ENCODE results near the gene BAZ2B.
"Not testable (repeated sequence)": the region's sequence is repeated elsewhere in the genome, so short reads cannot be mapped to it uniquely, and the experiment has no call there.

Gene BAZ2B

DNA sequence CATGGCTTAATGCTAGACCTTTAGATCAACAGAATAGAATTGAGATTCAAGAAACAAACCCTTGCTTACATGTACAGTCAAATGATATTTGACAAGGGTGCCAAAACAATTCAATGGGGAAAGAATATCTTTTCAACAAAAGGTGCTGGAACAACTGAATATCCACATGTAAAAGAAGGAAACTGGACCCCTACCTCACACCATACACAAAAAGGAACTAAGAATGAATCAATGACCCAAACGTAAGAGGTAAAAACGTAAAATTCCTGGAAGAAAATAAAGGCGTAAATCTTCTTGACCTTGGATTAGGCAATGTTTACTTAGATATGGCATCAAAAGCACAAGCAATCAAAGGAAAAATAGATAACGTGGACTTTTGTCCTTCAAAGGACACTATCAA, 43.1 kb downstream of the BAZ2B start:
- no peak for DNase-seq

DNA sequence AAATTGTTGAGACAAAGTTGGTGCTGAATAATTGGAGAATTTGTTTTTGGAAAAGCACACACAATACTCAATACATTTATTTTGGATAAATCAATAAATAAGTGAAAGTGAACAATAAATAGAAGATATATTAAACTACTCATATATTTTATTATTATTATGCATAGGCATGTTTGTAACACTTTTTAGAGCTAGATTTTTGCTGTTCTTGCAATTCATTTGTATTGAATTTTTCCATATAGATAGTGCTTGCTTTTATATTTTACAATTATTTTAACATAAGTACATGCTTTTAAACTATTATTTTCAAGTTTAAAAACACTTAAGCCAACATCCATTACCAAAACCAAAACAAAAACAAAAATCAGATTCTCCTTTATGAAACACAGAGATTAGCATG, 43.9 kb downstream of the BAZ2B start:
- DNase-seq, result no peak

GRCh38 chr2:159571540-159572260, 44.6 kb downstream of the BAZ2B start:
- DNase-seq, result no peak

- DNase-seq, result no peak
Observed at GRCh38 chr2:159564081-159564480, 52.3 kb downstream of the BAZ2B start.

- DNase-seq, result no peak
Observed at GRCh38 chr2:159562248-159562647, 54.1 kb downstream of the BAZ2B start.

DNA sequence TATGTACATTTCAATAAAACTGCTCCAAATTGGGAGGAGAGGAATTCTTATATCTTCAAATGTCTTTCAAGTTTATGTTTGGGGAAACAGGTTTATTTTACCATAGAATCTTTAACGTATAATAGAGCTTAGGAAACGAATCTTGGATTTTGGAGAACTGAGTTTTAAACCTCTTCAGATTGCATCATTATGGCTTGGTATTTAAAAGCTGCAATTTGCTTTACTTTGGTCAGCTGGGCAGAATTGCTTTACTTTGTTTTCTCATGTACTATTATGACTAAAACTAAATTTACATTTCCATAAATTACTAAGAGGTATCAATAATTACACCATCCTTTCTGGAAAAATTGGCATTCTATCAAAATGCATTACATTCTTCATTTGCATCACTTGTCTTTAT, 54.6 kb downstream of the BAZ2B start:
- DNase-seq, result no peak

DNA sequence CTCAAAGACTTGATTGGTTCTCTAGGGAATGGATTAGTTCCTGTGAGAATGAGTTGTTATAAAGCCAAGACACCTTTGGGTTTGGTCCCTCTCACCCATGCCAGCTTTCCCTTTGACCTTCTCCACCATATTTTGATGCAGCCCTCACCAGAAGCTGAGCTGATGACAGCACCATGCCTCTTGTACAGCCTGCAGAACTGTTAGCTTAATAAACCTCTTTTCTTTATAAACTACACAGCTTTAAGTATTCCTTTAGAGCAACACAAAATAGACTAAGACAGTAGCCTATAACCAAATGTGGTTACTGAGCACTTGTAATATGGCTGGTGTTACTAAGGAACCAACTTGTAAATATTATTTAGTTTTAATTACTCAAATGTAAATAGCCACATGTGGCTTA, 55.1 kb downstream of the BAZ2B start:
- DNase-seq, result no peak

DNA sequence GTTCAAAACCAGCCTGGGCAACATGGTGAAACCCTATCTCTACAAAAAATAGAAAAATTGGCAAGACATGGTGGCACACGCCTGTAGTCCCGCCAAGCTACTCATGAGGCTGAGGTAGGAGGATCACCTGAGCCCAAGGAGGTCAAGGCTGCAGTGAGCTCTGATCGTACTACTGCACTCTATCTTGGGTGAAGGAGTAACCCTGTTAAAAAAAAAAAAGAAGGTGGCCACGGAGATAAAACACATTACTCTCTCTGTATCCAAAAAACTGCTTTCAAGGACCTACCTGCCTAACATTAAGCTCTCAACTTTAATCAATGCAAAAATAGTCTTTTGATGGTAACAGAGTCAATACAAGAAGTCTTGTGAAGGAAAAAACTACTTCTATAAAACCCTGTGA, 57.3 kb downstream of the BAZ2B start:
- no peak for DNase-seq

- DNase-seq, result no peak
Observed at GRCh38 chr2:159558479-159558878, 57.9 kb downstream of the BAZ2B start.

- DNase-seq, result peak in 1 of 2 experiments; percentile 4
Observed at GRCh38 chr2:159557437-159558034, 58.8 kb downstream of the BAZ2B start.

GRCh38 chr2:159555651-159556392, 60.5 kb downstream of the BAZ2B start:
- DNase-seq, result no peak

DNA sequence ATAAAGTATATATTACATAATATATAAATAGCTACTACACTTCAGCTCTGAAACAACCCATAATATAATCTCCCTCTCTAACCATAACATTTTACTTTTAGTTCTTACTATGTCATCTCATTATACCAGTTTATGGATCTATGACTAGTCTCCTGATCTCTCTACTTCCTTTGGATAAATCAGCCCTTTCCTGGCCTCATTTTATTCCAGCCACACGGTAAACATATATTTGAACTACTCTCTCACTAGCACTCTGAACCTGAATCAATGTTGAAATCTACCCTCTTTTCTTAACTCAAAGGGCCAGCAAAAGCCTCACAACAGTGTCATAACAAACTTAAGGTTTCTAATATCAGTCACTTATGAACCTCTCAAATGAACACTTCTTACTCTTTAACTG, 62.6 kb downstream of the BAZ2B start:
- no peak for DNase-seq

- no peak for DNase-seq
Observed at GRCh38 chr2:159551806-159552205, 64.5 kb downstream of the BAZ2B start.

DNA sequence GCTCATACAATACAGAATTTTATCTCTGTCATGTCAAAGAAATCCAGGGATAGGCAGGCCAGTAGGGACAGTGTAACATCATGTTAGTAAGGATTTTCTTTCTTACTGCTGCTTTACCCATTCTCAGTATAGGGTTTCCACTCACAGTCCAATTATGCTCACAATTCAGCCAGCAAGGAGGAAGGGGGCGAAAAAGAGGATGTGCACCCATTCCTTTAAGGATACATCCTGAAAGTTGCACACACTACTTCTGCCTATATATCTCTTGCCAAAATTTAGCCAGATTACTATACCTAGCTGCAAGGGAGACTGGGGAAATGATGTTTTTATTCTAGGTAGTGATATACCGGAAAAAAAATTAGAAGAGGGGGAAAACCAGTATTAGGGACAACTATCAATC, 66.1 kb downstream of the BAZ2B start:
- no peak for DNase-seq

DNA sequence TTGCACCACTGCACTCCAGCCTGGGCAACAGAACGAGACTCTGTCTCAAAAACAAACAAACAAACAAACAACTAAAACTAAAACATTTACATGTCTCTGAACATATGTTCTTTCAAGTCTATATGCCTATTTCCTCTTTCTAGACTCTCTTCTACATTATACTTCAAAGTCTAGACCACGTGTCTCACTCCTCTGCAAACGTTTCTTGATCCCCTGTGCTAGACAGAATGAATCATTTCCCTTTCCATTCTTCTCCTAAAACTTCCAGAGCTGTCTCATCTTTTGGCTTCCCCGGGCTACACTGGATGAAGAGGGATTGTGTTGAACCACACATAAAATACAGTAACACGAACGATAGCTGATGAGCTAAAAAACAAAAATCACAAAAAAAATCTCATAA, 67.1 kb downstream of the BAZ2B start:
- DNase-seq, result no peak

GRCh38 chr2:159546716-159547430, 69.5 kb downstream of the BAZ2B start:
- DNase-seq, result peak; percentile 36 to 42

- DNase-seq, result no peak
Observed at GRCh38 chr2:159546039-159546438, 70.3 kb downstream of the BAZ2B start.

DNA sequence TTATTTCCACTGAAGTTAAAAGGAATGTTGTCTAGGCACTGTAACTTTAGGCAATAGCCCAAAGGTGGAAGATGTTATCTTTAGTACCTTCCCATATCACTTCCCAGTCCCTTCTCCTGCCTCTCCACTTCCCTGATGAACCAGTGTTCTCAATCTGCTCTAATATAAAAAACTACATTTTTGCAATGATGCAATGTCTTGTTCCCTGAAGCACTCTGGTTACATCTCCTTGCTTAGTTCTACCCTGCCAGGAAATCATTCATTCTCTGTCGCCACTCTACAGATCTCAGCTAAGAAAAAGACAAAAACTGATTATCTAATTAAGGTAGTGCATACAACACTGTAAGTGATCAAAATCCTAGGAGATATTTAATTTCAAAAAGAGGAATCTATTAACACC, 71.3 kb downstream of the BAZ2B start:
- no peak for DNase-seq

GRCh38 chr2:159542101-159542500, 74.2 kb downstream of the BAZ2B start:
- no peak for DNase-seq

- DNase-seq, result no peak
Observed at GRCh38 chr2:159539701-159540100, 76.6 kb downstream of the BAZ2B start.

GRCh38 chr2:159538801-159539200, 77.5 kb downstream of the BAZ2B start:
- DNase-seq, result no peak

- not testable (repeated sequence) for DNase-seq
Observed at GRCh38 chr2:159535261-159535660, 81.1 kb downstream of the BAZ2B start.

DNA sequence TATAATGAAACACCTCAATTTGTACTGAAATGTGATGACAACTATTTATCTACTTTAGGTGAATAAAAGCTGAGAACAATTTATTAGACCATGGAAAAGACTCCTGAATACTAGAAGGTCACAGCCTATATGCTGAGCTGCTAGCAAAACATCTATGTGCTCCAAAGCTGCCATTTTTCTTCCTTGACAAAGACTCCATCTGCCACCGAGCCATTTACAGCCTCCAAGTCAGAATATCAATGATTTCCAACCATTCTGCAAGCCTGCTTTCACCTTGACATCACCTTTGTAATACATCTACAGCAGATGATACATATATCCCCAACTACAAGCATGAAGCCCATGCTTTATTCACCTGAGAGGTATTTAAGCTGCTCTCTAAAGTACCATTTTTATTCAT, 84.9 kb downstream of the BAZ2B start:
- DNase-seq, result no peak

DNA sequence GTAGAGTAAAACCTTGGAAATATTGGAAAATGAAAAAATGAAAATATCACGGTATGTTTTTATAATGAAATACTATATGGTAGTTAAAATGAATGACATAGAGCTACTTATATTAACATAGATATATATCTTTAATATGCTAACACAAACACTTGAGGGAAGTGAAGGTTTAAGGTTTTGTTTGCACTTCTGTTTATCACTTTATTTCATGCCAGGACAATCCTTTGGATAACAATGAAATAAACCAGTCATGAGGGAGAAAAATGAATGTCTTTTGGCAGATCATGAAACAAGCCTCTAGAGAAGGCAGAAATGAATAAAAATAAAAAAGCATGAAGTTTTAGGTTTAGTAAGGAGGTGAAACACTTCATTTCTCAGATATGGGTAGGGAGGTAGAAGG, 89.9 kb downstream of the BAZ2B start:
- no peak for DNase-seq
